IPS DF 6.9 (cell line): ENCODE results near the gene KCNK13.

Experiments
- DNase-seq: peaks from one replicate; pipeline ENCODE4 v3.0.0-alpha.2; 2013; ENCODE audit warnings: low read depth, low spot score
- H3K27ac ChIP-seq: one replicate; pipeline ENCODE4 v1.5.1; 2013; ENCODE audit warnings: low read length, control low read depth
- H3K27me3 ChIP-seq: 2 replicates; pipeline ENCODE4 v1.6.1; 2013; ENCODE audit warnings: mild to moderate bottlenecking, low read length; ENCODE audit not compliant: control insufficient read depth, insufficient read depth
- H3K36me3 ChIP-seq: 2 replicates; pipeline ENCODE4 v1.6.1; 2013; ENCODE audit warnings: low read length; ENCODE audit not compliant: control insufficient read depth, insufficient read depth
- H3K4me1 ChIP-seq: 2 replicates; pipeline ENCODE4 v1.6.1; 2013; ENCODE audit warnings: low read length; ENCODE audit not compliant: control insufficient read depth, insufficient read depth
- H3K4me3 ChIP-seq: 2 replicates; pipeline ENCODE4 v1.5.1; 2013; ENCODE audit warnings: mild to moderate bottlenecking, low read length
- H3K9me3 ChIP-seq: 2 replicates; pipeline ENCODE4 v1.6.1; 2013; ENCODE audit warnings: low read length, inconsistent platforms; ENCODE audit not compliant: control insufficient read depth, insufficient read depth
- WGBS: extraction: QIAGEN DNeasy Blood & Tissue Kit; methylation state at CpG from one replicate; pipeline ENCODE4 v1.1.7; 2013; ENCODE audit warnings: mixed read lengths, missing lambda C conversion rate; ENCODE audit not compliant: insufficient read length, insufficient coverage; 5-methylcytosine and 5-hydroxymethylcytosine counted together

KCNK13 gene

DNA sequence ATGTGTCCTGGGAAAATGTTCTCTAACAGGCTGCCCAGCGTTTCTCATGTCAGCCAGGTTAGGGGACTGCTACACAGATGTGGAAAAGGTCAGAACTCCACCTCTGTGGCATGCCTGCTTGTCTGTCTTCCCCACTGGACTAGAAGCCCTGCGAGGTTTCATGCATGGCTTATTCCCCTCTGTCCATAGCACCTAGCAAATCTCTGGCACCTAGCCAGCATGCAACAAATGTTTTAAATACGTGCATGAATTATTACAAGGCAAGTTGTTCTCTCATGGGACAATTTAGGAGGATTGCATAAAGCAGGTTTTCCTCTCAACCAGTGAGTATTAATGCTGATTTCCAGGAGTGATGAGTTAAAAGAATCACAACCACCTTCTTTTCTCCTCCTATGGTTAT, 21.4 kb upstream of the KCNK13 start:
- no CpG with 5 or more reads among the region's 3 CpGs for WGBS
- H3K36me3 ChIP-seq, result peaks cover 3% of the 10 kb centered on the region
- no peaks in the 10 kb centered on the region for H3K27me3 ChIP-seq
- no peaks in the 10 kb centered on the region for H3K4me1 ChIP-seq
- no peak overlapping the region for H3K27ac ChIP-seq
- H3K9me3 ChIP-seq, result no peaks in the 10 kb centered on the region
- H3K4me3 ChIP-seq, result no peak overlapping the region
- DNase-seq, result no peak

DNA sequence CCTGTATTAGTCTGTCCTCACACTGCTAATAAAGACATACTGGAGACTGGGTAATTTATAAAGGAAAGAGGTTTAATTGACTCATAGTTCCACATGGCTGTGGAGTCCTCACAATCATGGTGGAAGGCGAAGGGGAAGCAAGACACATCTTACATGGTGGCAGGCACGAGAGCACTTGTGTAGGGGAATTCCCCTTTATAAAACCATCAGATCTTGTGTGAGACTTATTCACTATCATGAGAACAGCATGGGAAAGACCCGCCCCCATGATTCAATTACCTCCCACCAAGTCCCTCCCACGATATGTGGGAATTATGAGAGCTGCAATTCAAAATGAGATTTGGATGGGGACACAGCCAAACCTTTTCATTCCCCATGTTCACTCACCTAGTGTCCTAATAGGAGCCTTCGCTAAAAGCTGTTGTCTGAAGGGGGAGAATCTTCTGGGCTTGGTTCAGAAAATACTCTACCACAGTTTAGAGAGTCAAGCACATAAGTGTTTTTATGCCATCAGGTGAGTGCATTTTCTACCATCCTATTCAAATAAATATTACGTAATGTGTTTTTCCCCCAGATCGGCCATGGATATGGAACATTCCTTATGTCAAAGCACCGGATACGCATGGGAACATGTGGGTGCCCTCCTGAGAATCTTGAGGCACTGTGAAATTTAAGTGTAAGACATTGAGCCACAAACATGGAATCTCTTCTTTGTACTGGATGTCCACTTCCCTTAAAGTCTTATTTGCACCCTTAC, 19.1 kb upstream of the KCNK13 start:
- H3K4me3 ChIP-seq, result no peak overlapping the region
- no peak for DNase-seq
- H3K27ac ChIP-seq, result no peak overlapping the region
- H3K36me3 ChIP-seq, result peaks cover 3% of the 10 kb centered on the region
- no peaks in the 10 kb centered on the region for H3K27me3 ChIP-seq
- WGBS, result no CpG with 5 or more reads among the region's 9 CpGs
- H3K4me1 ChIP-seq, result no peaks in the 10 kb centered on the region
- H3K9me3 ChIP-seq, result no peaks in the 10 kb centered on the region

DNA sequence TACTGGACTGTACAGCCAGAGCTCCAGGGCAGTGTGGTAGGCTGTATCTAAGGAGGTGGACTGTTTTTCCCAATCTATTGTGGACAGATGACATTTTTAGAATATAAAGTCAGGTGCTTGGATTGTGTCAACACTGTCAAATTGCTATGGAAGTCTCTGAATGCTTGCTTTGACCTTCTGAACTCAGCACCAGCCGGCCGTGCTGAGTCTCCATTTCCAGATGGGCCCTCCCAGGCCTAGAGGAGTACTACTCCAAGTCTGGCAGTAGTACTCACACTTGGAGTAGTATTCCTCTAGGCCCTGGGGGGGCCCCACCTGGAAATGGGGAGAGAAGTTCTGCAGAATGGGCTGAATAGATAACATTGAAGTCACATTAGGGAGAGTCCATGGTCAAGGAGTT, 16.2 kb upstream of the KCNK13 start:
- no peak for DNase-seq
- no peak overlapping the region for H3K4me3 ChIP-seq
- H3K27ac ChIP-seq, result no peak overlapping the region
- no peaks in the 10 kb centered on the region for H3K9me3 ChIP-seq
- no peaks in the 10 kb centered on the region for H3K4me1 ChIP-seq
- H3K36me3 ChIP-seq, result peaks cover 3% of the 10 kb centered on the region
- no CpG with 5 or more reads among the region's 2 CpGs for WGBS
- no peaks in the 10 kb centered on the region for H3K27me3 ChIP-seq

DNA sequence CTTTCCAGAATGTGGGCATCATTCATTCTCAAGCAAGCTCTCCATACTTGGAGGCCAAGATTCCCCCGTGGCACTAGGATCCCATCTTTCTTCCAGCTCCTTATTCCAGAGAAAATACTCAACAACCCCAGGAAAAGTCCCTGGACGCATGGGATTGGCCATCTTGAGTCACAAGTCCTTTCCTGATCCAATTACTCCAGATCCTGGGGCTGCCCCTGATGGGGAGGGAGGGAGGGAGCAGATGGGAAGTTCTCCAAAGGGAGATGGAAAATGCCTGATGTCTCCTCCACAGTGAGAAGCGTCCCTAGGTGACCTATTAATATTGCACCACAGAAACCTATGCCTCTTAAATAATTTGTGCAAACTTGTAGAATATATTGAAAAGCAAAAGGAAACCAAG, 12.4 kb upstream of the KCNK13 start:
- Histone ChIP-seq H3K9me3 (no peaks in the 10 kb centered on the region; the same call in 1 of the 2 replicates), H3K27me3 (no peaks in the 10 kb centered on the region), H3K4me3 (no peak overlapping the region), H3K36me3 (peaks cover 3% of the 10 kb centered on the region; the same call in 1 of the 2 replicates), H3K27ac (no peak overlapping the region), H3K4me1 (no peaks in the 10 kb centered on the region)
- DNase-seq, result no peak
- no CpG with 5 or more reads among the region's 3 CpGs for WGBS

DNA sequence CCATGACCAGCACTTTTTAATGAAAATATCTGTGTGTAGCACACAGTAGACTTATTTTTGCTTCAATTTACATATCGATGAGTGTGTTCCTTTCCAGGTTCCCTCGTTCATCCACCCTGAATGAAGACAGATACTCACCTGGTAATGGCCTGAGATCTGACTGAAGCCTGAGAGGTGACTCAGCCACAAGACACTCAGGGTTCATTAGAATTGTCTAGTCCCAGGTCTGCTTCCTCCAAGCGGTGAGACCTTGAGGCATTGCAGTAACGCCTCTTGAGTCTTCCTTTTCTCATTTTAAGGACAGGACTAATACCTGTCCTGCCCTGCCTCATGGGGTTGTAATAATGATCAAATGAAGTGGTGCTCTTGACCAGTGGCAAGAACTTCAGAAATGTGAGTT, 11.5 kb upstream of the KCNK13 start:
- no peak for DNase-seq
- H3K27me3 ChIP-seq, result no peaks in the 10 kb centered on the region
- H3K4me3 ChIP-seq, result no peak overlapping the region
- H3K9me3 ChIP-seq, result no peaks in the 10 kb centered on the region; the same call in 1 of the 2 replicates
- no peak overlapping the region for H3K27ac ChIP-seq
- no peaks in the 10 kb centered on the region for H3K4me1 ChIP-seq
- no peaks in the 10 kb centered on the region for H3K36me3 ChIP-seq
- WGBS, result no CpG with 5 or more reads among the region's 4 CpGs

DNA sequence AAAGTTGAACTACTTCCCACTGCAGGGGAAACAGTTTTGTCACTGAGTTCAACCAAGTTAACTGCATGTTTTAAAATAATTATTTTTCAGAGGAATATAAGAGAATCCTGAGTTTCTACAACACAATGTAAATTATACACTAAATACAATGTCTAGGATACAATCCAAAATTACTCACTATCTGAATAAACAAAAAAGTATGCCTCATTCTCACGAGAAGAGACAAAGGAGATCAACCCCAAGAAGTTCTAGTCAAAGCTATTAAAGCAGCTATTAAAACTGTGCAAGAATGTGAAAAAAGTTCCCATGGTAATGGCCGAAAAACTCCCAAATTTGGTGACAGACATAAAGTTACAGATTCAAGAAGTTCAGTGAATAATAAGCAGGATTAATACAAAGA, 8.8 kb upstream of the KCNK13 start:
- no peak overlapping the region for H3K4me3 ChIP-seq
- no CpG with 5 or more reads among the region's 2 CpGs for WGBS
- H3K36me3 ChIP-seq, result no peaks in the 10 kb centered on the region
- no peaks in the 10 kb centered on the region for H3K27me3 ChIP-seq
- H3K9me3 ChIP-seq, result no peaks in the 10 kb centered on the region; the same call in 1 of the 2 replicates
- no peak overlapping the region for H3K27ac ChIP-seq
- H3K4me1 ChIP-seq, result no peaks in the 10 kb centered on the region
- DNase-seq, result no peak

DNA sequence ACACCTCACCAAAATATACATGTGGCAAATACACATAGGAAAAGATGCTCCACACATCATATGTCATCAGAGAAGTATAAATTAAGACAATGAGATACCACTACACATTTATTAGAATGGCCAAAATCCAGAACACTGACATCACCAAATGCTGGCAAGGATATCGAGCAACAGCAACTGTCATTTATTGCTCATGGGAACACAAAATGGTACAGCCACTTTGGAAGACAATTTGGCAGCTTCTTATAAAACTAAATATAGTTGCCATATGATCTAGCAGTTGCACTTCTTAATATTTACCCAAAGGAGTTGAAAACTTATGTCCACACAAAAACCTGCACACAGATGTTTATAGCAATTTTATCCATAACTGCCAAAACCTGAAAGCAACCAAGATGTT, 7.0 kb upstream of the KCNK13 start:
- WGBS, result no CpG with 5 or more reads among the region's 1 CpG
- Histone ChIP-seq H3K4me1 (no peaks in the 10 kb centered on the region), H3K4me3 (no peak overlapping the region), H3K27me3 (no peaks in the 10 kb centered on the region; the same call in 1 of the 2 replicates), H3K36me3 (no peaks in the 10 kb centered on the region), H3K9me3 (no peaks in the 10 kb centered on the region; the same call in 1 of the 2 replicates), H3K27ac (no peak overlapping the region)
- DNase-seq, result no peak

DNA sequence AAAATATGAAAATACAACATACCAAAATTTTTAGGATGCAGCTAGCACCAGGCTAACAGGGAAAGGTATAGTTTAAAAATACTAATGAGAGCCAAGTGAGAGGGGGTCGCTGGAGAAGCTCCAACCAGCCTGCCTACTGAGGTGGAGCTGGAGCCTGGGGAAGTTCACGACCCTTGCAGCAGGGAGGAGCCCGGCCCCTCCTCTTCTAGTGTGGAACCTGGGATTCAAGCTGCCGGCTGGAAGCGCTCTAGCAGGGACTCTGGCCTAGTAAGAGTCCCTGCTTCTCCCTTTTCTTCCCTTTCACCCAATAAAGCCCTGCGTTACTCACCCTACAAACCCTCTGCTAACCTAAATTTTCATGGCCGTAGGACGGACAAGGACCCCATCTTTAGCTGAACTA, 5.0 kb upstream of the KCNK13 start:
- no peaks in the 10 kb centered on the region for H3K9me3 ChIP-seq
- no peaks in the 10 kb centered on the region; the same call in 1 of the 2 replicates for H3K36me3 ChIP-seq
- no peak overlapping the region for H3K4me3 ChIP-seq
- H3K27me3 ChIP-seq, result peaks cover 12% of the 10 kb centered on the region; the same call in 1 of the 2 replicates
- no CpG with 5 or more reads among the region's 8 CpGs for WGBS
- DNase-seq, result no peak
- no peaks in the 10 kb centered on the region for H3K4me1 ChIP-seq
- no peak overlapping the region for H3K27ac ChIP-seq

DNA sequence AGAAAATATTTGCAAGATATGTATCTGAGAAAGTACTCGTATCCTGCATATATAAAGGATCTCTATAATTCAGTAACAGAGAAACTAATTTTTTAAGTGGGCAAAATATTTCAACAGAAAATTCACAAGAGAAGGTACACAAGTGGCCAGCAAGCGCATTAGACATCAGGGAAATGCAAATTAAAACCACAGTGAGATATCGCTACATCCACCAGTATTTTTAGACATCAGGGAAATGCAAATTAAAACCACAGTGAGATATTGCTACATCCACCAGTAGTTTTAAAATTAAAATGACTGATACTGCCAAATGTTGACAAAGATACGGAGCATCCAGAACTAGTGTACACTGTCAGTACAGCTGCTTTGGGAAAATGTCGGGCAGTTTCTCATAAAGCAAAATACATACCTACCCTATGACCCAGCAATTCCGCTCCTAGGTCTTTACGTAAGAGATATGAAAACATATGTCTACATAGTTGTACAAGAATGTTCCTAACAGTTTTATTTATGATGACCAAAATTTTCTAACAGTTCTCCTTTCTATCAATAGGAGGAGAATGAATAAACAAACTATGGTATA, 2.8 kb upstream of the KCNK13 start:
- Histone ChIP-seq H3K27ac (no peak overlapping the region), H3K9me3 (no peaks in the 10 kb centered on the region), H3K4me3 (no peak overlapping the region), H3K4me1 (no peaks in the 10 kb centered on the region), H3K27me3 (peaks cover 31% of the 10 kb centered on the region), H3K36me3 (no peaks in the 10 kb centered on the region; the same call in 1 of the 2 replicates)
- no peak for DNase-seq
- WGBS, result no CpG with 5 or more reads among the region's 7 CpGs

DNA sequence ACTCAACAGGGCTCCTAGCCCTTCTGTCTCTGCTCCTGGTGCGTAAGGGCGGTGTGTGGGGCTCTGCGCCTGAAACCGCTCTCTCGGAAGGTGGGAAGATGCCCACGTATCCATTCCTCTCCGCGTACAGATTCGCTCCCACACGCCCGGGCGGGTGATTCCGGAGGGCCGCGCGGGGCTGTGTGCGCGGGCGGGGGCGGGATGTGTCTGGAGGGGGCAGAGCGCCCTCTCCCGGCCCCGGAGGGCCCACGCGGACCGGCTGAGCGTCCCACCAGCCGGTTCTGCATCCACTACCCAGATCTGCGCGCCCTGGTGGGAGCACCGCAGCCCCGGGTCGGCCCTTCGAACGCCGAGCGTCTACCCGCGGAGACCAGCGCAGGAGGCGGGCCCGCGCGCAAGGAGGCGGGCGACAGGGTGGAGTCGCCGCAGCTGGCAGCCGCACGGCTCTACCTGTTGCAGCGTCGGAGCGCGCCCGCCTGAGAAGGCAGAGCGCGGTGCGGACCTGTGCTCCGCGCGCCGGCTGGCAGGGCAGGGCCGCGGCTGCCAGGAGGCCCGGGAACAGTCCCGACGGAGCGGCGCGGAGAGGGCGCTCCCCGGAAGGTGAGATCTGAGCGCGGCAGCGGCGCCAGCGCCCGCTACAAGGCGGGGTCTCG, 1.4 kb upstream of the KCNK13 start:
- WGBS, result no CpG with 5 or more reads among the region's 80 CpGs
- H3K27me3 ChIP-seq, result peaks cover 33% of the 10 kb centered on the region

More for the DNA sequence above, 1.4 kb upstream of the KCNK13 start:
- no peaks in the 10 kb centered on the region; the same call in 1 of the 2 replicates for H3K36me3 ChIP-seq
- H3K9me3 ChIP-seq, result no peaks in the 10 kb centered on the region
- H3K4me3 ChIP-seq, result peak overlapping the region; percentile 63; the same call in 1 of the 2 replicates
- H3K4me1 ChIP-seq, result no peaks in the 10 kb centered on the region
- no peak for DNase-seq
- no peak overlapping the region for H3K27ac ChIP-seq
